Measurements from ENCODE around the gene EGLN3.
A peak's percentile ranks its signal among the peaks of the same experiment; 100 is the strongest.

The EGLN3 gene

GRCh38 chr14:33948145-33948868, 2.6 kb downstream of the EGLN3 start:
- peak overlapping the region; percentile 87 for H3K27ac ChIP-seq (ENCODE audit: low read length)
- H3K9me3 ChIP-seq (ENCODE audit: insufficient read depth, low read length, severe bottlenecking): no peaks in the 10 kb centered on the region
- H3K4me3 ChIP-seq (ENCODE audit: low read depth in 1 of 2, low read length in 2 of 2): peak overlapping the region; percentile 47 to 87; a peak in 3 of 4 replicates
- DNase-seq (no peak), ATAC-seq (ENCODE audit: insufficient read depth, low read depth) (no peak)
- H3K27me3 ChIP-seq (ENCODE audit: insufficient read depth, low read length, poor library complexity): no peaks in the 10 kb centered on the region
- TF ChIP-seq CTCF (IDR thresholded peaks at IDR 0.05; ENCODE audit: borderline replicate concordance, extremely low read depth, low read length, poor library complexity, severe bottlenecking): no peak
- H3K4me1 ChIP-seq (ENCODE audit: insufficient read depth, low read length): peaks cover 81% of the 10 kb centered on the region
- peaks cover 80% of the 10 kb centered on the region for H3K79me2 ChIP-seq (ENCODE audit: insufficient read depth, low read length)
- no peak overlapping the region for H2AFZ ChIP-seq (ENCODE audit: low read depth, low read length)
- peaks cover 11% of the 10 kb centered on the region for H3K36me3 ChIP-seq (ENCODE audit: insufficient read depth, low read length)
- H4K20me1 ChIP-seq (ENCODE audit: insufficient read depth, low read length): peaks cover 3% of the 10 kb centered on the region; the same call in 1 of the 2 replicates
- peak overlapping the region; percentile 71 for H3K9ac ChIP-seq (ENCODE audit: low read depth, low read length)
- H3K4me2 ChIP-seq (ENCODE audit: insufficient read depth, low read length): peak overlapping the region; percentile 92

DNA sequence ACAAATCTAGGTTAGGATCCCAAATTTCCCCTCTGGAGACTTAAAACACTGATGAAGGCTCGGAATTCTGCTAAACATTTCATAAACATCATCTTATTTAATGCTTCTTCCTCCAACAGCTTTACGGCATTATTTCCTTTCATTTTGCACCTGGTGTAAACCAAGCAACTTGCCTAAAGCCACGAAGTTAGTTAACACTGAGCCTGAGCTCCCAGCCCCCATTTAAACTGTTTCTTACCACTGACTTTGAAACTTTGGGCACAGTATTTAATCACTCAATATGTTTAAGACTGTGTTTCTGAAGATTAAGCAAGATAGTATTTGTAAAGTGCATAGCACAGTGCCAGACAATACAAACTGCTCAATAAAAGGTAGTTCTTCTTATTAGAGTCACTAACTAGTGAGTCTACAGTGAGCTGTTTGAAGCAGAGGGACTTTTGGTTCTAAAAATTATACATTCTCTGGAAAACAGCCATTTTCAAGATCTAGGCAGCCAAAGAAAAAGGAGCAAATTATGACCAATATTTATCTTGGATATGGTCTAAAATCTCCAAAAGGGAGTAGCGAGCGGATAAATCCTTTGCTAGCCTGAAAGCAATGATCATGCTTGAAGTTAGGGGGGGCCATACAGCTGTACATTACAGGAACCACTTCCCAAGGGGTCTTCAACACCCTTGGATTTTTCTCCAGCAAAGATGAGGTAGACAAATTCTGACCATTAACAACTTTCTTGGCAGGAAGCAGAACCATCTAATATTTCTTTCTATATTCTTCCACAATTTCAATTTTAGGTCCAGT, 4.0 kb downstream of the EGLN3 start:
- Histone ChIP-seq H3K4me2 (ENCODE audit: insufficient read depth, low read length) (peak overlapping the region; percentile 92), H3K4me3 (ENCODE audit: low read depth in 1 of 2, low read length in 2 of 2) (peak overlapping the region; percentile 5 to 87; a peak in 3 of 4 replicates), H3K79me2 (ENCODE audit: insufficient read depth, low read length) (peaks cover 94% of the 10 kb centered on the region)

GRCh38 chr14:33945210-33946088, 5.4 kb downstream of the EGLN3 start:
- Histone ChIP-seq H3K27ac (ENCODE audit: low read length) (peak overlapping the region; percentile 87), H3K4me2 (ENCODE audit: insufficient read depth, low read length) (peak overlapping the region; percentile 92), H3K27me3 (ENCODE audit: insufficient read depth, low read length, poor library complexity) (no peaks in the 10 kb centered on the region), H3K4me1 (ENCODE audit: insufficient read depth, low read length) (peaks cover 86% of the 10 kb centered on the region), H4K20me1 (ENCODE audit: insufficient read depth, low read length) (peaks cover 3% of the 10 kb centered on the region; the same call in 1 of the 2 replicates), H3K36me3 (ENCODE audit: insufficient read depth, low read length) (peaks cover 23% of the 10 kb centered on the region), H2AFZ (ENCODE audit: low read depth, low read length) (no peak overlapping the region), H3K4me3 (ENCODE audit: low read depth in 1 of 2, low read length in 2 of 2) (peak overlapping the region in 1 of 2 experiments; percentile 87; a peak in 2 of 4 replicates), H3K79me2 (ENCODE audit: insufficient read depth, low read length) (peaks cover 99% of the 10 kb centered on the region), H3K9ac (ENCODE audit: low read depth, low read length) (0 out of 2 replicates have a peak overlapping the region, but pooled peaks have one; percentile 71), H3K9me3 (ENCODE audit: insufficient read depth, low read length, severe bottlenecking) (no peaks in the 10 kb centered on the region)
- DNase-seq: no peak
- no peak for ATAC-seq (ENCODE audit: insufficient read depth, low read depth)
- no peak for TF ChIP-seq CTCF (IDR thresholded peaks at IDR 0.05; ENCODE audit: borderline replicate concordance, extremely low read depth, low read length, poor library complexity, severe bottlenecking)
- no peak for TF ChIP-seq EZH2 (IDR thresholded peaks at IDR 0.05; ENCODE audit: borderline replicate concordance, low read depth, low read length, severe bottlenecking)

More for the DNA sequence above, 4.0 kb downstream of the EGLN3 start:
- no peaks in the 10 kb centered on the region for H3K27me3 ChIP-seq (ENCODE audit: insufficient read depth, low read length, poor library complexity)
- H3K36me3 ChIP-seq (ENCODE audit: insufficient read depth, low read length): peaks cover 16% of the 10 kb centered on the region
- peak; percentile 55 for TF ChIP-seq CTCF (IDR thresholded peaks at IDR 0.05; ENCODE audit: borderline replicate concordance, extremely low read depth, low read length, poor library complexity, severe bottlenecking)
- no peak for TF ChIP-seq EZH2 (IDR thresholded peaks at IDR 0.05; ENCODE audit: borderline replicate concordance, low read depth, low read length, severe bottlenecking)
- no peaks in the 10 kb centered on the region for H3K9me3 ChIP-seq (ENCODE audit: insufficient read depth, low read length, severe bottlenecking)
- H3K4me1 ChIP-seq (ENCODE audit: insufficient read depth, low read length): peaks cover 92% of the 10 kb centered on the region
- H3K9ac ChIP-seq (ENCODE audit: low read depth, low read length): peak overlapping the region; percentile 71
- peaks cover 3% of the 10 kb centered on the region; the same call in 1 of the 2 replicates for H4K20me1 ChIP-seq (ENCODE audit: insufficient read depth, low read length)
- DNase-seq: peak; percentile 73
- peak overlapping the region; percentile 87 for H3K27ac ChIP-seq (ENCODE audit: low read length)
- H2AFZ ChIP-seq (ENCODE audit: low read depth, low read length): peak overlapping the region; percentile 28; the same call in 1 of the 2 replicates
- ATAC-seq (ENCODE audit: insufficient read depth, low read depth): peak; percentile 68
